ENCODE data around the gene CRISP2.

The CRISP2 gene

GRCh38 chr6:49653438-49653837, 59.9 kb downstream of the CRISP2 start:
- DNase-seq: no peak

- no peak for DNase-seq
Observed at GRCh38 chr6:49651239-49651638, 62.1 kb downstream of the CRISP2 start.

- DNase-seq: no peak
Observed at GRCh38 chr6:49649988-49650387, 63.4 kb downstream of the CRISP2 start.

GRCh38 chr6:49648036-49648435, 65.3 kb downstream of the CRISP2 start:
- DNase-seq: no peak

- DNase-seq: no peak
Observed at GRCh38 chr6:49647476-49647875, 65.9 kb downstream of the CRISP2 start.

GRCh38 chr6:49646942-49647341, 66.4 kb downstream of the CRISP2 start:
- no peak for DNase-seq

GRCh38 chr6:49646130-49646824, 67.1 kb downstream of the CRISP2 start:
- DNase-seq: no peak

GRCh38 chr6:49645139-49645538, 68.2 kb downstream of the CRISP2 start:
- DNase-seq: no peak

Measured in NCI-H226 (cell line).